DOHH2 (cell line): ENCODE data around the gene TRPM5.

Experiments
- CTCF ChIP-seq: fragments of 200-600 bp; sonication (generic); IDR thresholded peaks from one replicate; pipeline ENCODE4 v1.5.1; 2014; ENCODE audit warnings: antibody characterized with exemption, mild to moderate bottlenecking, low read depth, low read length; ENCODE audit not compliant: poor library complexity, severe bottlenecking
- EZH2phosphoT487 ChIP-seq: fragments of 200-600 bp; sonication (generic); IDR thresholded peaks from 2 replicates; pipeline ENCODE4 v1.6.1; 2017; ENCODE audit warnings: borderline replicate concordance, mild to moderate bottlenecking, antibody characterized with exemption, low read length, moderate library complexity, mixed read lengths

DNA sequence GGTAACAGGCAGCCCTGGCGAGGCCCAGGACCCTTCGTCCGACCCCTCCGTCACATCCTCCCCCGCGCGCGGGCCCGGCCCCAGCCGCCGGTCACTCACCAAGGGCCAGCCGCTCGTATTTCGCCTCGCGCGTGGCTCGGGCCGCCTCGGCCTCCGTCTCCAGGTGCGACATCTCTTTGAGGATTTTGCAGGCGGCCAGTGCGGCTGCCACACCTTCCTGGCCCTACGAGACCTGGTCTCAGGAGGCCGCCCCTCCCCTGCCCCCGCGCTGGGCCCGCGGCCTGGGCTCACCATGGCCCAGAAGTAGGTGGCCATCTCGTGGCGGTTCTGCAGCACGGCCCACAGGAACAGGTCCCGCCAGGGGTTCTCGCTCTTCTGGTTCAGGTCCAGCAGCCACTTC lies 29.7 kb downstream of the TRPM5 start:
- TF ChIP-seq CTCF (no peak), EZH2phosphoT487 (no peak)
